Glomerular endothelial cell (primary cell): ENCODE results near the gene PFN3. TPM values are rescaled to one million over a fixed set of nuclear protein-coding genes. Genes with fewer than 3 reads are reported as not detected.
A peak's percentile ranks its signal among the peaks of the same experiment; 100 is the strongest.
"Not testable (repeated sequence)": the region's sequence is repeated elsewhere in the genome, so short reads cannot be mapped to it uniquely, and the experiment has no call there.

Experiments used
- DNase-seq: peaks from one replicate; pipeline ENCODE4 v3.0.0-alpha.2; 2011; ENCODE audit warnings: low read depth, low spot score; ENCODE audit errors: extremely low read depth
- total RNA-seq: library from RNA; depleted of rRNA; stranded (reverse); fragments of >200 nt; gene quantifications from 2 replicates; pipeline ENCODE4 v1.2.3, GENCODE V29; 2015

PFN3 gene
- total RNA-seq, 1 donor from 2014 or later: not detected

GRCh38 chr5:177425801-177426565 lies 25.5 kb upstream of the PFN3 start:
- DNase-seq: peak; percentile 100

- no peak for DNase-seq
Observed at GRCh38 chr5:177425196-177425800, 24.8 kb upstream of the PFN3 start.

DNA sequence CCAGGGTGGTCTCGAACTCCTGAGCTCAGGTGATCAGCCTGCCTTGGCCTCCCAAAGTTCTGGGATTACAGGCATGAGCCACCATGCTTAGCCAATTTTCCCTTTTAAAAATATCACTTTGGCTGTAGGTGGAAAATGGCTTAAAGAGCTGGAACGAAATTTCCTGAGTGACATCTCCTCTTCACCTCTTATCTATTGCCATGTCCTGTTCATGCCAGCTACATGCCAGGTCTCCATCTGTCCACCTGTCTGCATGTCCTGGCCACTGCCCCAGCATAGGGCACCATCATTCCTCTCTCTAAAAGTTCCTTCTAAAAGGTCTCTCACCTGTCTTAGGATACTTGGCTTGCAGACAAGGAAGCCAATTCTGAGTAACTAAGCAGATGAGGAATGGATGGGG lies 23.2 kb upstream of the PFN3 start:
- no peak for DNase-seq

DNA sequence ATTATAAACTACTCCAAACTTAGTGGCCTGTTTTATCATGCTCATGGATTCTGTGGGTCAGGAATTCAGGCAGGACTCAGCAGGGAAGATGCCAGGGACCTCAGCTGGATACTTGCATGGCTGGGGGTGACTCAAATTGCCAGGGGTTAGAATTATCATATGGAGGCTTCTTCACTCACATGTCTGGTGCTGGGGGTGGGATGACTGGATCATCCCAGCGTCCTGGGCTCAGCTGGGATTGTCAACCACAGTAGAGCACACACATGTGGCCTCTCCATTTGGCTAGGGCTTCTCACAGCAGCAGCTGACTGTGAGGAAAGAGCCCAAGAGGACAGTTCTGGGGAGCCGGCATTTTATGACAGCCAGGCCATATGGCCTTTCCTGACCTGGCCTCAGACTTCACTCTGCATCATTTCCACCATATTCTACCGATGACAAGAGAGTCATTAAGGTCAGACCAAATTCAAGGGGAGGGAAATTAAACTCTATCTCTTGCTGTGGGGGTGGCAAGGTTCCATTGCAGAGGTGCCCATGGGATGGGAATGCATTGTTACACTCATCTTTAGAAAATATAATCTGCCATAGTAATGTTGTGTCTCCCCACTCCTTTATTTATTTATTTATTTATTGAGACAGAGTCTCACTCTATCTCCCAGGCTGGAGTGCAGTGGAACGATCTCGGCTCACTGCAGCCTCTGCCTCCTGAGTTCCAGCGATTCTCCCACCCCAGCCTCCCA lies 20.8 kb upstream of the PFN3 start:
- no peak for DNase-seq

GRCh38 chr5:177420472-177420871 lies 20.0 kb upstream of the PFN3 start:
- DNase-seq: not testable (repeated sequence)

- DNase-seq: no peak
Observed at GRCh38 chr5:177419046-177419445, 18.6 kb upstream of the PFN3 start.

GRCh38 chr5:177417081-177417480 lies 16.6 kb upstream of the PFN3 start:
- DNase-seq: not testable (repeated sequence)

DNA sequence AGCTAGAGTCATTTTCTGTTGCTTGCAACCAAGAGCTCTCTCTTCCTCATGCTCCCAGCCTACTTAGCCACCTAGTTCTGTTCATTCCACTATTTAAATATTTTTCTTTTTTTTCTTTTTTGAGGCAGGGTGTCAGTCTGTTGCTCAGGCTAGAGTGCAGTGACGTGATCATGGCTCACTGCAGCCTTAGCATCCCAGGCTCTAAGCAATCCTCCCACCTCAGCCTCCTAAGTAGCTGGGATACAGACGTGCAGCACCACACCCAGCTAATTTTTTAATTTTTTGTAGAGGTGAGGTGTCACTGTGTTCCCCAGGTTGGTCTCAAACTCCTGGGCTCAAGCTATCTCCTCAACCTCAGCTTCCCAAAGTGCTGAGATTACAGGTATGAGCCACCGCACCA lies 14.0 kb upstream of the PFN3 start:
- DNase-seq: no peak

GRCh38 chr5:177412603-177413233 lies 12.3 kb upstream of the PFN3 start:
- no peak for DNase-seq

DNA sequence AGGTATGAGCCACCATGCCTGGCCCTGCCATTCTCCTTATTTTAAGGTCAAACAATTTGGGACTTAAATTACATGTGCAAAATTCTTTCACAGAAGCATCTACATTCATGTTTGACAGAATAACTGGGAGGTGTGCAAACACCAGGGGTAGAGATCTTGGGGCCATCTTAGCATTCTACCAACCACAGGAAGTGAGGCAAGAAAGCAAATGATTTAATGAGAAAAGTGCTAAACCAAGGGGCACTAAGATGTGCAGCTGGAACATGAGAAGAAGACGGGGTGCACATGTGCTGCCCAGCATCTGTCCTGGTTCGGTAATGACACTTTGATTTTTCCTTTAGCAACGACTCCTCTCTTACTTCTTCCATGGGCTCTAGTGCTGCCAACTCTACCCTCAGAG lies 10.1 kb upstream of the PFN3 start:
- DNase-seq: no peak

GRCh38 chr5:177409043-177409801 lies 8.8 kb upstream of the PFN3 start, which contains the start of gene F12:
Gene F12, minus strand, starts transcription at chr5:177409564. Its CDS starts 37 bp downstream, at chr5:177409527.
- no peak for DNase-seq

GRCh38 chr5:177405805-177406204 lies 5.3 kb upstream of the PFN3 start:
- DNase-seq: no peak

- no peak for DNase-seq
Observed at GRCh38 chr5:177405312-177405711, 4.9 kb upstream of the PFN3 start.

GRCh38 chr5:177404641-177405179 lies 4.2 kb upstream of the PFN3 start:
- no peak for DNase-seq

- no peak for DNase-seq
Observed at GRCh38 chr5:177403792-177404640, 3.6 kb upstream of the PFN3 start.

GRCh38 chr5:177403102-177403791 lies 2.8 kb upstream of the PFN3 start:
- no peak for DNase-seq

- no peak for DNase-seq
Observed at GRCh38 chr5:177402271-177403043, 2.0 kb upstream of the PFN3 start.

GRCh38 chr5:177397875-177398390 lies 2.5 kb downstream of the PFN3 start:
- DNase-seq: no peak
